Measurements from ENCODE around the gene YPEL1.
"Not testable (repeated sequence)": the region's sequence is repeated elsewhere in the genome, so short reads cannot be mapped to it uniquely, and the experiment has no call there.

Gene YPEL1

DNA sequence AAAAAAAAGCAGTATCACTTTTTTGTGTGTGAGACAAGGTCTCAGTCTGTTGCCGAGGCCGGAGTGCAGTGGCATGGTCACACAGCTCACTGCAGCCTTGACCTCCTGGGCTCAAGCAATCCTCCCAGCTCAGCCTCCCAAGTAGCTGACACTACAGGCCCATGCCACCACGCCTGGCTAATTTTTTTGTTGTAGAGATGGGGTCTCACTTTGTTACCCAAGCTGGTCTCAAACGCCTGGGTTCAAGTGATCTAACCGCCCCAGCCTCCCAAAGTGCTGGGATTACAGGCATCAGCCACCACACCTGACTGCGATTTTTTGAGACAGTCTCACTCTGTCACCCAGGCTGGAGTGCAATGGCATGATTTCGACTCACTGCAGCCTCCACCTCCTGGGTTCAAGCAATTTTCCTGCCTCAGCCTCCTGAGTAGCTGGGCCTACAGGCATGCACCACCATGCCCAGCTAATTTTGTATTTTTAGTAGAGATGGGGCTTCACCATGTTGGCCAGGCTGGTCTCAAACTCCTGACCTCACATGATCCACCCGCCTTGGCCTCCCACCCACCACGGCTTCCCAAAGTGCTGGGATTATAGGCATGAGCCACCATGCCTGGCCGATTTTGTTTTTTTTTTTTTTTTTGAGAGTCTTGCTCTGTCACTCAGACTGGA, 15.3 kb downstream of the YPEL1 start:
- DNase-seq: not testable (repeated sequence)

DNA sequence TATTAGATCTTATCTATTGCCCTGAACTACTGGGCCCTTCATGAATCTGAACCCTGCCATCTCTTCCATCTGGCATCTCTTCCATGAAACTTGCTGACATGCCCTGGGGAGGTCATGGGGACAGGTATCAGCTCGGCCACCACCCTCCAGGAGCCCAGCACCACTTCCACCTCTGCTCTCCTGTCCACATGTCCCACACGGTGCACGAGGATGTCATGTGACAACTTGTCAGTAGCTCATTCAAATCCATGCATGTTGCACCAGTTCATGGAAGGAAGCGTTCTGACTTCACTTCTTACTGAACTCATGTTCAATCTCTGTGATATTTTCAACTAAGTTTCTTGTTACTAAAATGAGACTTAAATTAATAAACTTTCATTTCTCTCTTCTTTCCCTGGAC, 16.6 kb downstream of the YPEL1 start:
- DNase-seq: no peak

DNA sequence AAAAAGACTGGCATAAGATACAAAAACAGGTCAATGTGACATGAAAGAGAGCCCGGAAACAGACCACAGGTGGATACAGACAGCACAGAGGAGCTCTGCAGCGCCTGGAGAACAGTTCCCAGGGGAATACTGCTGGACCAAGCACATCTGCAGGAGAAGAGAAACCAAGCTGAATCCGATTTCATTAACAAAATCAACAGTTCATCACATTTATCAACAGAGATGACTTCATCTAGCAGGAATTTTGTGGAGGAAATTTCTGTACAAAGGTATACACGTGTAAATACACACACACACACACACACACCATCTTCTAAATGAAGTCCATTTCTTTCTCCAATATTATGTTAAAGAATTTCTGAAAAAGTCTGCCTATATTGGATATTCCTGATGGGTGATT, 17.1 kb downstream of the YPEL1 start:
- DNase-seq: no peak

DNA sequence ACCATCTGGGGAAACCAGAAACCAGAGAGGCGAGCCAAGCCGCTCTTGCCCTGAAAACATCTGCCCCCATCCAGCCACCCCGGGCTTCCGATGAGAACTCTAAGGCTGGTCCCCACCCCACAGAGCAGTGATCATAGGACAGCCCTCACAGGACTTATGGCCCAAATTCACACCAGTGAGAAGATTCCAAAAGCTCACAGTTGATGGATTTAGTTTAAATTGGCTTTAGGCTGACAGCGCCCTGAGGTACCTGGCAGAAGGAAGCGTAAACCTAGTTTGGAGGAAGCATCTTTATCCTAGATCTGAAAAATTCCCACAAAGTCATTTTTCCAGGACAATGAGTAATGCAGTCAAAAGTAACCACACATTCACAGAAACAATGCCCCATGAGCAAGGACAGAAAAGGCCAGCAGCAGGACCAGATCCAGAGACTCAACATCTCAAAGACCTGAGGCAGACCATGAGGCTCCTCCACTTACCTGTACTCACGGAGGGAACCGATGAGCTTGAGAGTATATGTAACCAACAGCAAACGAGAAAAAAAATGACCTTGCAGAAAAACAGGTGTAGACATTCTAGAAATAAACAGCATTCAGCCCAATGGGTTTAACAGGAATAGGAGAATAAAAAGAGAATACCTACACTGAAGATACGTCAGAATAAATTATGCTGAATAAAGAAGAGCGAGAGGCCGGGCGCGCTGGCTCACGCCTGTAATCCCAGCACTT, 19.0 kb downstream of the YPEL1 start:
- not testable (repeated sequence) for DNase-seq

- no peak for DNase-seq
Observed at GRCh38 chr22:21714786-21715185, 20.8 kb downstream of the YPEL1 start.

DNA sequence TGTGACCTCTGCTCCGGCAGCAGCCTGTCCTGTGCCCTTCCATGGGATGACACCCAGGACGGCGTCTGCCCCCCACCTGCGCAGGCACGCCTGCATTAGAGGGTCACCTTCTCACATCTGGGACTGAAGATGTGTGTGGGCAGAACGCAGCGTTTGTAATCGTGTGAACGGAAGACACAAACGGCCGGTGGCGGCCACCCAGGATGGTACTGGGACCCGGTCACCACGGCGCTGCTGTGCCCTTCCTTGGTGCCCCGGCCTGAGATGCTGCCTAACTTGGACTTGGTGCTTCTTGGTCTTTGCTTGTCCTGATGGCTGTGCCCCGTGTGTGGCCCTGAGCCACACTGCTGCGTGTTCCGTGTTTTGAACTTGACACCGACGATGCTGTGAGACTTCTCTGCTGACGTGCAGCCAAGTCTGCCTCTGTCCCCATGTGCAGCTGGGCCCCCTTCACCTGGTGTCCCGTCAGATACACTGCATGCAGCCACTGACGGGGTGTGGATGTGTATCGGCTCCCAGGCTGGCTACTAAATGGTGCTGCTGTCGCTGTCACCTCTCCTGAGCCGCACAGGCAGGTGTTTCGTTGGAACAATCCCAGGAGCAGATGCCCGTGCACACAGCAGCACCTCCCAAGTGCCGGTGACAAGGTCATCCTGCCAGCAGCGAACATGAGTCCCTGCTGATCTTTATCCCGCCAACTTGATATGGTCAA, 21.4 kb downstream of the YPEL1 start:
- DNase-seq: no peak

GRCh38 chr22:21713428-21714058, 22.1 kb downstream of the YPEL1 start:
- DNase-seq: no peak

- peak; percentile 66 for DNase-seq
Observed at GRCh38 chr22:21712751-21713427, 22.7 kb downstream of the YPEL1 start.

DNA sequence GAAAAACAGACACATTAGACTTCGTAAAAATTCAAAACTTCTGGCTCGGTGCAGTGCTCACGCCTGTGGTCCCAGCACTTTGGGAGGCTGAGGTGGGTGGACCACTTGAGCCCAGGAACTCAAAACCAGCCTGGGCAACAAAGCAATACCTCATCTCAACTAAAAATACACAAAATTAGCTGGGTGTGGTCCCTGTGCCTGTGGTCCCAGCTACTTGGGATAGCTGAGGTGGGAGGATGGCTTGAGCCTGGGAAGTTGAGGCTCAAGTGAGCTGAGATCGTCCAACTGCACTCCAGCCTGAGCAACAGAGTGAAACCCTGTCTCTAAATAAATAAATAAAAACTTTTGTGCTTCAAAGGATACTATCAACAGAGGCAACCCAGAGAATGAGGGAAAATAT, 23.7 kb downstream of the YPEL1 start:
- no peak for DNase-seq

DNA sequence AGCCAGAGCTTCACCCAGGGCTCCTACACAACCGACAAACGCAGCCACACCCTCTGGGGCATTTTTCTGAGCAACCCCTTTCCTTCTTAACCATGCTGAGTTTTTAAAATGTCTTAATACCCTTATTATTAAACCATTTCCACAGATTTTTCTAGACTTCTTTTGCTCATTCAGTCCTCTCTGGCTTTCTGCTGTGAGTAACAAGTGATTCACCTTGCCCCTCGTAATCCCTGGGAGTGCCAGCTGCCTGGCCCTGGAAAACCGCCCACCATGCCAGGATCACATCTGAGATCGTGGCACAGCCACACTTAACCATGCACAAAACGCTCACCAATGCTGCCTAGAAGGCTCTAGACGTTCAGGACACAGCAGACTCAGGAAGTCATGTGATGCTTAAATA, 25.4 kb downstream of the YPEL1 start:
- no peak for DNase-seq

DNA sequence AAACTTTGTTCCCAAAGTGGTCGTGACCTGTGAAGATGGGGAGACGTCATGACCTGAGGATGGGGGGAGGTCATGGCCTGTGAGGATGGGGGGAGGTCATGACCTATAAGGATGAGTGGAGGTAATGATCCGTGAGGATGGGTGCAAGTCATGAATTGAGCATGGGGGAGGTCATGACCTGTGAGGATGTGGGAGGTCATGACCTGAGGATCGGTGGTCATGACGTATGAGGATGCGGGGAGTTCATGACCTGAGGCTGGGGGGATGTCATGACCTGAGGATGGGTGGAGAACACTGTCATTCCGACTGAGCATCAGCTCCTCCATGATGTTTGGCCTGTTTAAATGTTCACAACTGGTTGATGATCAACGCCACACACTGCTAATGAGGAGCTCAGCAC, 25.9 kb downstream of the YPEL1 start:
- DNase-seq: no peak

GRCh38 chr22:21708960-21709359, 26.6 kb downstream of the YPEL1 start:
- DNase-seq: no peak

DNA sequence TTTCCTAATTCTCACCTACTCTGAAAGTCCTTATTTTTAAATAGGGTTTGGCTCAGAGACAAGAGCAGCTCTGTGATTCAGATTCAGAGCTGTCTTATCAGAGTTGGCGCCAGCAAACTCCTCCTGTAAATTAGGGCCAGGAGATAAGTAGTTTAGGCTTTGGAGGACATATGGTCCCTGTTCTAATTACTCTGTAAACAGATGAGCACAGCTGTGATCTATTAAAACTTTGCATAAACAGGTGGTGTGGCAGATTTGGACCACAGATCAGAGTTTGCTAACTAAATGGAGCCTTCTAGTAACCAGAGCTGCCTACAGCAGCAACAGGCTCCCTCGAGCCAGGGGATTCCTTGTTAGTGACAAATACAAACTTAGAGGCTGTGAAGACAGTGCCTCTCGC, 27.9 kb downstream of the YPEL1 start:
- no peak for DNase-seq

GRCh38 chr22:21703684-21704316, 31.8 kb downstream of the YPEL1 start:
- no peak for DNase-seq

DNA sequence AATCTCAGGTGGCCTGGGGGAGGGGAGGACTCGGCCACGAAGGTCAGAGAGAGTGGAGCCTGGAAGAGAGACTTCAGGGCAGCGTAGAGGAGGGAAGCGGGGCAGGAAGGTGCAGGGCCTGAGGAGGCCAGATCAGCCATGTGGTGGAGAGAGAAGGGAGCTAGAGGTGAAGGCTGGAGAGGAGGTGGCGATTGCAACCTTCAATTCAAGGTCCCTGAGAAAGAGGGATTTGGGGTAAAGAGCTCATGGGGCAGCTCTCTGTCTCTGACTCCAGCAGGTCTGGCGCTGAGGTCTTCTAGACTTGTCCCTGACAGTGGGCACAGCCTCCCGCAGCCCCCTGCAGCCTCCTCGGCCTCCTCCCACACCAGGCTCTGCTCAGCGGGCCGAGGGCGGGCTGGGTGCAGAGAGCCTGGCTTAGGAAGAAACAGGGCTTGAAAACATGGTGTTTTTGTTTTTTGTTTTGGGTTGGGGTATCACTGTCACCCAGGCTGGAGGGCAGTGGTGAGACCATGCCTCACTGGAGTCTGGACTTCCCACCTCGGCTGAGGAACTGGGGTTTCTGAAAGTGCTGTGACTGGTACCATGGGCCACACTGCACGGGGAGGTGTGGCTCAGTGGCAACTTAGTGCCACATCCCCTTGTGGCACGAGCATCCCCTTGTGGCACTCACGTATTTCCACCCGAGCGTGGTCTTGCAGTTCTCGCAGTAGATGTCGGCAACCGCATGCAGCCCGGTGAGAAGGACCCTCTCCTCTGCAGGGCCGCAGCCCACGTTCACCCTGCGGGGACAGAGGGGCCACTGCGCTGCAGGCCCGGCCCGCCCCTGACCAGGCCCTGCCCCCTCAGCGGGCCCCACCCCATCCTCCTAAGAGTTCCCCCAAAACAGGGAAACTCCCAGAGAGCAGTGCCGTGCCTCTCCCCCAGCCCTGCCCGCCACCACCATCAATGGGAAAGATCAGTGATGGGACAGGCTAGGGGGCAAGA, 32.6 kb downstream of the YPEL1 start:
- no peak for DNase-seq

DNA sequence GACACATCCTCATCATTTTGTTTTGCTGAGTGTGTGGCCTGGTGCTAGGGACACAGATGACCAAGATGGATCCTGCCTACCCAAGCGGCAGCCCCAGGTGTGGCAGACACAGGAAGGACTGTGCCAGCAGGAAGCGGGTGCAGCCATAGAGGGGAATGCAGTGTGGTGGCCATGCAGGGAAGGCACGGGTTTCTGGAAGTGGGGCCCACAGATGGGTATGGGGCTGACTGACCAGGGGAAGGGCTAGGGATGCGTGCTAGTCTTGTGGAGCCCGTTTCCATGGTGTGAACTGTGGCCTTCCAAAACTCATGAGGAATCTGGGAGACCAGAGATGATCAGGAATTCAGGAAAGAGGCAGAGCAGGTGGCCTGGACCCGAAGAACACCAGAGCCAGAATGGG, 33.5 kb downstream of the YPEL1 start:
- DNase-seq: no peak

- DNase-seq: no peak
Observed at GRCh38 chr22:21701384-21701971, 34.1 kb downstream of the YPEL1 start.

- DNase-seq: no peak
Observed at GRCh38 chr22:21700822-21701221, 34.8 kb downstream of the YPEL1 start.

DNA sequence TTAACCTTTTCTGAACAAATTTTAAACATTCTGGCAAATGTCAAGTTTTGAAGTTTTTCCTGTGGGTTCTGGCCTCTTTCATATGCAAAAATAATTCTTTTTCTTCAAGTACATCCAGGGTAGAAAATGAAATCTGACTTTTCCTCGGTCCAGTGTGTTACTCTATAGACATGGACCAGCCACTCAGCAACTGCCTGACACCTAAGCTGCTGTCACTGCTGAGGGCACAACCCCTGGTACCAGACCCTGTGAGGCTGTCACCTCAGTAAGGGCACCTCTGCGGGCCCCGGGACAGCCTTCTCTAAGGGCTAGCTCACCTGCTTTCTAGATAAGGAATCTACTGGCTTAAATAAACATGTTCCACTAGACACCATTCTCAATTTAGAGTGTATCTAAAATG, 36.0 kb downstream of the YPEL1 start:
- DNase-seq: no peak

- no peak for DNase-seq
Observed at GRCh38 chr22:21698430-21699329, 36.9 kb downstream of the YPEL1 start.

Data from stimulated activated CD8-positive, alpha-beta memory T cell treated with anti-CD3 and anti-CD28 coated beads, Interleukin-4, amount 100 ng/mL, for 48 hours (primary cell).